Kidney glomerular epithelial cell (primary cell): ENCODE measurements around the gene TMED5.
A peak's percentile ranks its signal among the peaks of the same experiment; 100 is the strongest.
"Not testable (repeated sequence)": the region's sequence is repeated elsewhere in the genome, so short reads cannot be mapped to it uniquely, and the experiment has no call there.

Experiments
- DNase-seq: peaks from one replicate; lab custom pipeline; 2025; lab: John Stamatoyannopoulos, UW

Gene TMED5

DNA sequence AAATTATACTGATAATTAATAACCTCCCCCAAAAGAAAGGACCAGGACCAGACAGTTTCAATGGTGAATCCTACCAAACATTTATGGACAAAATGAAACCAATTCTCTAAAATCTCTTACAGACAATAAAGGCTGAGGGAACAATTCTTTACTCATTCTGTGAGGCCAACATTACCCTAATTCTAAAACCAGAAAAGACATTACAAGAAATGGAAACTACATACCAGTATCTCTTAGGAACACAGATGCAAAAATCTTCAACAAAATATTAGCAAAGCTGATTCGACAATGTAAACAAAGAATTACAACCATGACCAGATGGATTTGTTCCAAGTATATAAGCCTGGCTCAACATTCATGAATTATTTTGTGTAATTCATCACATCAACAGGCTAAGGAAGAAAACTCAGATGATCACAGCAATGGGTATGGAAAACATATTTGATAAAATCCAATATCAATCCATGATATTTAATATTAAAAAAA is 8.6 kb downstream of the TMED5 start:
- DNase-seq, result no peak

DNA sequence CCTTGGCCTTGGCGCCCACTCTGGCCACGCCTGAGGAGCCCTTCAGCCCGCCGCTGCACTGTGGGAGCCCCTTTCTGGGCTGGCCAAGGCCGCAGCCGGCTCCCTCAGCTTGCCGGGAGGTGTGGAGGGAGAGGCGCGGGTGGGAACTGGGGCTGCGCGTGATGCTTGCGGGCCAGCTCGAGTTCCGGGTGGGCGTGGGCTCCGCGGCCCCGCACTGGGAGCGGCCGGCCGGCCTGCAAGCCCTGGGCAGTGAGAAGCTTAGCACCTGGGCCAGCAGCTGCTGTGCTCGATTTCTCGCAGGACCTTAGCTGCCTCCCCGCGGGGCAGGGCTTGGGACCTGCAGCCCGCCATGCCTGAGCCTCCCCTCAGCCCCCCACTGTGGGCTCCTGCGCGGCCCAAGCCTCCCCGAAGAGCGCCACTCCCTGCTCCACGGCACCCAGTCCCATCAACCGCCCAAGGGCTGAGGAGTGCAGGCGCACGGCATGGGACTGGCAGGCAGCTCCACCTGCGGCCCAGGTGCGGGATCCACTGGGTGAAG is 10.0 kb downstream of the TMED5 start:
- DNase-seq, result not testable (repeated sequence)

DNA sequence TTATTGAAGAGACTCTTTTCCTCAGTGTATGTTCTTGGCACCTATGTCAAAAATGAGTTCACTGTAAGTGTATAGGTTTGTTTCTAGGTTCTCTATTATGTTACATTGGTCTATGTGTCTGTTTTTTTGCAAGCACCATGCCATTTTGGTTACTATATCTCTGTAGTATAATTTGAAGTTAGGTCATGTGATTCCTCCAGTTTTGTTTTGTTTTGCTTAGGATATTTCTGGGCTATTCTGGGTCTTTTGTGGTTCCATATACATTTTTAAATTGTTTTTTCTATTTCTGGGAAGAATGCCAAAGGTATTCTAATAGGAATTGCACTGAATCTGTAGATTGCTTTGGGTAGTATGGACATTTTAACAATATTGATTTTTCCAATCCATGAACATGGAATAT is 13.2 kb downstream of the TMED5 start:
- no peak for DNase-seq

GRCh38 chr1:93165895-93166294 is 14.3 kb downstream of the TMED5 start:
- DNase-seq, result not testable (repeated sequence)

- no peak for DNase-seq
Observed at GRCh38 chr1:93164816-93165215, 15.4 kb downstream of the TMED5 start.

GRCh38 chr1:93163314-93163713 is 16.9 kb downstream of the TMED5 start:
- DNase-seq, result not testable (repeated sequence)

- no peak for DNase-seq
Observed at GRCh38 chr1:93159337-93159736, 20.9 kb downstream of the TMED5 start.

GRCh38 chr1:93155335-93155734 is 24.9 kb downstream of the TMED5 start:
- no peak for DNase-seq

- no peak for DNase-seq
Observed at GRCh38 chr1:93154898-93155297, 25.3 kb downstream of the TMED5 start.

- no peak for DNase-seq
Observed at GRCh38 chr1:93152835-93153234, 27.4 kb downstream of the TMED5 start.

DNA sequence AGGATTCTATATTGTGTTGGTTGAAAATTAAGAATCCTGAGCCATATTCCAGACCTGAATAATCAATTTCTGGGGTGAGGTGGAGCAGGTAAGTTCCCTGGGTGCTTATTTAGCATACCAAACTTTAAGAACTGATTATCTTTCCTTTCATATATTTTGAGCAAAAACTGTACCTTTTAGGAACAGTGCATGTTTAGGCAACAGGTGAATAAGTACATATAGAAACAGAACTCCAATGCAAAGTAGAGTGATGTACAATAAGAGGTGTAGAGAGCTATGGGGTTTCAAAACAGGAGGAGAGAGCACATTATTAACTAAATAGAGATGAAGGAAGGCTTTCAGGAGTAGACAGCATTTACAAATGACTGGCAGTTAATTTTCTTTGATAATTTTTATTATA is 28.7 kb downstream of the TMED5 start:
- DNase-seq, result no peak

- no peak for DNase-seq
Observed at GRCh38 chr1:93150729-93151128, 29.5 kb downstream of the TMED5 start.

DNA sequence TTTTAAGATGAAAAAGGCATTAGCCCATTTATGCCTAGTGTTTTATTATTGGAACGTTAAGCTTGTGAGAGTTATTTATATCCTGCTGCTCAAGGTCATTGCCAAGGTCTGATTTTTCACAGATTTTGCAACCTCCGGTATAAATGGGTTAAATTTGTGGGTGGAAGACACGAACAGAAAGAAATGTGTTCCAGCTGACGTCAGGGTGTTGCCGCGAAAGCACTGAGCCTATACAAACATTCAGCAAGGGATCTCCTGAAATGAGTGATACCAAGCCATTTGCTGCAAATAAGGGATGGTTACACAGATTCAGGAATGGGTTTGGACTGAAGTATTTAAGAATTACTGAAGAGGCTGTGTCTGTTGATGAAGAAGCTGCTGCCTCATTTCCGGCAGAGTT is 32.2 kb downstream of the TMED5 start:
- no peak for DNase-seq

- peak; percentile 17 for DNase-seq
Observed at GRCh38 chr1:93143769-93144168, 36.4 kb downstream of the TMED5 start.

GRCh38 chr1:93143136-93143535 is 37.1 kb downstream of the TMED5 start:
- DNase-seq, result no peak

GRCh38 chr1:93142161-93142560 is 38.1 kb downstream of the TMED5 start:
- DNase-seq, result no peak

DNA sequence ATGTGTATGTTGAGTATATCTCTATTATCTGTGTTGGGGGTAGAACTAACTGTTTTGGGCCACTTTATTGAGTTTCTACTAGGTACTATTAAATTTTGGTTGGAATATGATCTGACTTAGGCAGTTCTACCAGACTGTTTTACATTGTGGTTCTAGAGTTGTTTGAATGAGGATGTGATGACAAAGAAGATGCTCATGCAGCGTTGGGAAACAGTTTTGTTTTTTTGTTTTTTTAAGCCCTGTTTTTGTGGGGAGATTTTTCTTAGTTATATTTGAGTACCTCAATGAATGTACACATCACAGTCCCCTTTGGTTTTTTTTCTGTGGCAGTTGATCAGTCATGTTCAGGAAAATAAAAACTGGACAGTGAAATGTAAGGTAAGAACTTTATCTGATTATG is 40.1 kb downstream of the TMED5 start:
- DNase-seq, result no peak

DNA sequence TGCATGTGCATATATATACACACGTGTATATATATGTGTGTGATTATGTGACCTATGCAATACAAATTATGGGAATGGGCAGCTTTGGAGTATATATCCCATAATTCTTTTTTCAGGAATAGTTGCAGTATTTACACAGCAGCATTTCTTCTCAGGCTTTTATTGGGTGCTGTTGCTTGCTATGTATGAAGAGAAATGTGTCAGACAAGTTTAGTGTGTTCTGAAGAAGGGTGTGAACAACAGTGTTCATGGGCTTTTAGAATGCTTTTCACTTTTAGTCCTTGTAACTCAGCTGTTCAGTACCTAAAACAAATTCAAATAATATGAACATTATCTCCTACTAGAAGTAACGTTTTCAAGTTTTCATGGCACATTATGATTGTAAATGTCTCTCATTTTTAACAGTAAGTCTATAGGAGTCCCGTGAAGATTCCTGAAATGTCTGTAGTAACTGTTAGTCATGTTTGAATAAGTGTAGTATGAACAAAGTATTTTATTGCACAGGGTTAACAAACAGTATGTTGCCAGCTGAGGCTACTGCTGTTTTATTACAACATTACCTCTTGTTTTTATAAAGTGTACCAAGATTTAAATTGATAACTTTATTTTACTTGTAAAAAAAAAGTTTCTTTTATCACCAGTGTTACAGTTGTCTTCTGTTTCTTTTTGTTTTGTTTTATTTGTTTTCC is 42.5 kb downstream of the TMED5 start:
- no peak for DNase-seq

DNA sequence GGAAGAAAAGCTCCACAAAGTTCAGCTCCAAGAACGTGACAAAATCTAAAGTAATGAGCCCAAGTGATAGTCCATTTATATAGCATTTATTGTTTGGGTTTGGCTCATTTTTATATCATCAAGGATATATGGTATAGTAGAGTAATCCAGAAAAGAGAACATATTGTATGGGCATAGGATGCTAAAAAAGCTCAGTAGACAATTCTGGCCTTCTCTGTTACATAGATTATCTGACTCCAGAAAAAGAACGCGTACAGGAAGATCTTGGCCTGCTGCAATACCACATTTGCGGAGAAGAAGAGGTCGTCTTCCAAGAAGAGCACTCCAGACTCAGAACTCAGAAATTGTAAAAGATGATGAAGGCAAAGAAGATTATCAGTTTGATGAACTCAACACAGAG is 43.8 kb downstream of the TMED5 start:
- no peak for DNase-seq

GRCh38 chr1:93132638-93133037 is 47.6 kb downstream of the TMED5 start:
- no peak for DNase-seq

DNA sequence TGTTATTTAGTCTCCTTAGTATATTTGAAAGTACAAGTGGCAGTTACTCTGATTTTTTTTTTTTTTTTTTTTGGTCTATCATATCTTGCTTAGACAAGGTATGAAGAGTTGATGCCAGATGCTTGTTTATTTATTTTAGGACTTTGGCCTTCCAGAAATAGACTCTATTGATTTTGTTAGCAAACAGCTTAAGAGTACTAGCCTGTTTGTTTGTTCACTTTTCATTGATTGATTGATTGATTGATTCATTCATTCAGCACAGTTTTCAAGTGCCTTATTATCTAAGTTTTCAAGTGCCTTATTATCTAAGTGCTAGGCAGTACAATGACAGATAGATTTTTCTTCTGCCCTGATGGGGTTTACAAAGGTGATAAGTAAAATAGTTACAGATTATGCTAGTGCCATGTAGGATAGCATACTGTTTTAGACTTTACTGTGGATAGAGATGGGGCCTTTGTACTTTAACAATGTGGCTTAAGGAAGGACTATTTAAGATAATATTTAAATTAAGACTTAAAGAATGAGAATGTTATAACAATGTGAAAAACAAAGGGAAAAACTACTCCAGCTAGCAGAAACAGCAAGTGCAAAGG is 50.6 kb downstream of the TMED5 start:
- DNase-seq, result no peak

DNA sequence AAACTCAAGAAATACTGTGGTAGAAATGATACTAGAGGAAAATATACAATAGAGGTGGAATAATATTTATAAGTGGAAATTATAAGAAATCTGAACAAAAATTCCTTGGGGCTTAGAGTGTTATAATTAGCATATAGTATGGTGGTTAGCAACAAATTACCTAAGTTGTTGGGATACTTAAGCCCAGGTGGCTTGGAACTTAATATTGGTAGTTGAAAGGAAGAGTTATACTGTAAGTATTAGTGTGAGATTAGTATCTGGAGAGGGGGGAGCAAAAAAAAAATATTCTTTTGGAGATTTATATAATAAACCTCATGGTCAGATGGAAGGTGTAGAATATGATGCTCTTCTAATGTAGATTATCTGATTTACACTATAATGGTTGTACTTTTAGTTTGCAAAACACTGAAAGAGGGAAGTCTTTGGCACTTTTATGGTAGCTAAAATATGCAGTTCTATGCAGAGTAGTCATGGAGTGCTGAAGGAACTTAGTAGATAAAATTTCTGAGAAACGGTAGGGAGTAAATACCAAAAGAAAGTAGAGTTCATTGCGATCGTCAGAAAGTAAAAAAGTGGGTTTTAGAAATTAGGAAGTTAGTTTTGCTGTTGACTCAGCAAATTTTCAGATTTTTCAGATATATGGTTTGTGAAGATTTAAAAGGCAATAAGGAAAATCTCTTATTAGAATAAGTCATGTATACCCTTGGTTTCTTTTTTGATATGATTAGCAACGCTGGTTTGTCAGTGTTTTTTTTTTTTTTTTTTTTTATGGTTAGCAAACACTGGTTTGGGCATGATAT is 55.5 kb downstream of the TMED5 start:
- DNase-seq, result no peak
